Heart right ventricle (tissue), 16 donors: Measurements from ENCODE around the gene ZMYND10. TPM values are rescaled to one million over a fixed set of nuclear protein-coding genes. Genes with fewer than 3 reads are reported as not detected.

Source experiments
- ATAC-seq, 8 donors: fragments of 200-7000 bp; cut with Tn5 transposase; one replicate each; pipeline ENCODE4 v1.9.1; 2020; ENCODE audit warnings: mild to moderate bottlenecking in 8 of 8, moderate library complexity in 8 of 8, moderate number of reproducible peaks in 1 of 8
- DNase-seq, 2 donors: peaks; one replicate each; pipeline ENCODE4 v3.0.0-alpha.2; 2020
- H3K27ac ChIP-seq, 10 donors: fragments of 200-600 bp; sonication (generic) in 2 of 10; one replicate each; pipeline versions ENCODE4 v1.5.0 to v1.8.0; 2020 to 2022; ENCODE audit warnings: mild to moderate bottlenecking in 3 of 10
- H3K27me3 ChIP-seq, 7 donors: fragments of 200-600 bp; one replicate each; pipeline ENCODE4 v1.8.0; 2021 to 2022; ENCODE audit warnings: mild to moderate bottlenecking in 2 of 7
- H3K36me3 ChIP-seq, 9 donors: fragments of 200-600 bp; sonication (generic) in 1 of 9; one replicate each; pipeline versions ENCODE4 v1.5.0 to v1.8.0; 2020 to 2022; ENCODE audit warnings: mild to moderate bottlenecking in 2 of 9
- H3K4me1 ChIP-seq, 9 donors: fragments of 200-600 bp; sonication (generic) in 1 of 9; one replicate each; pipeline versions ENCODE4 v1.5.0 to v1.8.0; 2020 to 2022; ENCODE audit warnings: mild to moderate bottlenecking in 4 of 9
- H3K4me3 ChIP-seq, 10 donors: fragments of 200-600 bp; sonication (generic) in 2 of 10; one replicate each; pipeline versions ENCODE4 v1.5.0 to v1.8.0; 2020 to 2022; ENCODE audit warnings: mild to moderate bottlenecking in 7 of 10, moderate library complexity in 2 of 10
- H3K9me3 ChIP-seq, 11 donors: fragments of 200-600 bp in 10 of 11; sonication (generic) in 2 of 11; one replicate each; pipeline versions ENCODE4 v1.5.0 to v1.8.0; 2013 to 2022; ENCODE audit warnings: mild to moderate bottlenecking in 2 of 11, control low read depth in 1 of 11, moderate library complexity in 1 of 11
- CTCF ChIP-seq, 9 donors: fragments of 200-600 bp; sonication (generic) in 2 of 9; IDR thresholded peaks; one replicate each; pipeline versions ENCODE4 v1.5.0 to v1.8.0; 2021 to 2022; ENCODE audit warnings: antibody characterized with exemption in 9 of 9, mild to moderate bottlenecking in 5 of 9, moderate library complexity in 1 of 9
- WGBS, 2 donors: extraction: QIAGEN DNeasy Blood & Tissue Kit; methylation state at CpG; one replicate each; pipeline ENCODE4 v1.1.7; 2013; ENCODE audit warnings: inconsistent platforms in 1 of 2; 5-methylcytosine and 5-hydroxymethylcytosine counted together
- intact Hi-C, 10 donors: fragments of 100-400 bp; cut with DNase I; formaldehyde crosslinking; loops; one replicate each; pipeline versions ENCODE4 v1.11.1 to v1.14.2; 2022
- polyA plus RNA-seq, 2 donors: library from polyadenylated mRNA; stranded (reverse); fragments of 200-250 nt; gene quantifications; one replicate each; pipeline ENCODE4 v1.2.3, GENCODE V29; 2013
- total RNA-seq, 10 donors: library from RNA; stranded (reverse); fragmentation: NEBNext Ultra II Directional in 3 of 10; extraction: Animal tissue kit (Norgen Biotek cat#: 25700) in 3 of 10; gene quantifications; one replicate each; pipeline versions ENCODE4 v1.2.1 to v1.2.4, GENCODE V29; 2021 to 2023
- donor health status: Arrhythmogenic right ventricular cardiomyopathy.
- donor health status: ischemic (EF 13 %, LVEDD 7.1; RV severe dilation, severe dysfunction).
- donor health status: healthy with polysubstance abuse.
- donor health status: DM: no; HTN: yes; CAD: no.
- donor health status: DM: no; HTN: no; CAD: no.
- donor health status: ischemic (EF 25% LVEDD 6.9; RV normal size, moderate dysfunction).
- donor health status: ischemic (EF 25% LVEDD 5.7; RV mildly dilated, moderate dysfunction).
- donor health status: healthy.
- donor health status: DM: yes; HTN: yes; CAD: no.
- donor health status: Ischemic cardiomyopathy.
- donor health status: ischemic (EF 35%, LVEDD 5.7; RV mildly dilated, moderate dysfunction).
- donor health status: nonischemic (EF 11% LVEDD 7.7; RV severe dilation, severe dysfunction).
- donor health status: DM: yes; HTN: yes; CAD: no.
- donor health status: PGD.
- donor health status: ischemic (EF 29% LVEDD 5.4; RV normal size, mild dysfunction).
- donor health status: nonischemic (EF 23%, LVEDD 6.1; RV moderate dilation, normal function).

ZMYND10 gene
- total and polyA plus RNA-seq, 12 donors: 0.15 to 0.88 (median 0.22) TPM; not detected in 7

- intact Hi-C loops: loop anchor here in 4 of 10 donors (5.0 to 10.0 kb wide), 4 partner anchors 50 to 85 kb away; partner anchors contain the start of genes GNAI2 (in 1 of the 4) and SEMA3B (in 1 of the 4)
- Histone ChIP-seq H3K4me3 (peak within 1 kb of the TSS; percentile 57 to 88 (median 80)), H3K9me3 (no peaks in the 10 kb centered on the region), H3K27me3 (no peaks in the 10 kb centered on the region), H3K36me3 (peaks cover 0 to 48% (median 23%) of the 10 kb centered on the region in 9 donors), H3K27ac (peak within 1 kb of the TSS; percentile 91 to 99 (median 97)), H3K4me1 (peaks cover 32 to 90% (median 74%) of the 10 kb centered on the region in 9 donors)
- no peak for TF ChIP-seq CTCF (IDR thresholded peaks at IDR 0.05)
- WGBS, 2 donors: 33 to 43% methylated on average over 31 of the region's 31 CpGs
- peak; percentile 82 to 87 for DNase-seq
- peak; percentile 1 to 46 (median 32) for ATAC-seq
These were observed 23.0 kb downstream of the ZMYND10 start, which contains the start of gene HYAL2 for GRCh38 chr3:50322386-50323091. Gene HYAL2 (minus strand): TSS chr3:50322745. CDS start chr3:50320489, 2,256 bp downstream.

GRCh38 chr3:50322115-50322385 lies 23.5 kb downstream of the ZMYND10 start:
- peak in 1 of 9 donors; percentile 5 for TF ChIP-seq CTCF (IDR thresholded peaks at IDR 0.05)
- H3K36me3 ChIP-seq: peaks cover 0 to 53% (median 28%) of the 10 kb centered on the region in 9 donors
- H3K27me3 ChIP-seq: no peaks in the 10 kb centered on the region
- H3K27ac ChIP-seq: peak overlapping the region; percentile 91 to 99 (median 97)
- H3K9me3 ChIP-seq: no peaks in the 10 kb centered on the region
- WGBS, 2 donors: 18 to 21% methylated on average over 14 of the region's 14 CpGs
- DNase-seq (no peak), ATAC-seq (no peak)
- H3K4me1 ChIP-seq: peaks cover 30 to 90% (median 74%) of the 10 kb centered on the region in 9 donors
- peak overlapping the region; percentile 57 to 88 (median 80) for H3K4me3 ChIP-seq
- intact Hi-C loops: loop anchor here in 4 of 10 donors (5.0 to 10.0 kb wide), 4 partner anchors 50 to 85 kb away; partner anchors contain the start of genes GNAI2 (in 1 of the 4) and SEMA3B (in 1 of the 4)

- whole genome bisulfite sequencing, 2 donors: 1% methylated on average over 58 to 59 of the region's 59 CpGs
- Histone ChIP-seq H3K27me3 (no peaks in the 10 kb centered on the region), H3K27ac (peak overlapping the region; percentile 91 to 99 (median 97)), H3K4me1 (peaks cover 29 to 90% (median 71%) of the 10 kb centered on the region in 9 donors), H3K4me3 (peak overlapping the region; percentile 57 to 88 (median 80)), H3K36me3 (peaks cover 0 to 55% (median 31%) of the 10 kb centered on the region in 9 donors), H3K9me3 (no peaks in the 10 kb centered on the region)
- intact Hi-C loops: loop anchor here in 5 of 10 donors (1.0 to 10.0 kb wide), 6 partner anchors 18 to 84 kb away; partner anchors contain the start of genes GNAI2 (in 1 of the 5), HYAL1 (in 1 of the 5) and SEMA3B (in 1 of the 5)
- peak; percentile 28 to 79 (median 64) for TF ChIP-seq CTCF (IDR thresholded peaks at IDR 0.05)
- ATAC-seq: peak; percentile 60 to 79 (median 74)
- peak; percentile 90 to 91 for DNase-seq
These were observed 24.0 kb downstream of the ZMYND10 start for GRCh38 chr3:50321336-50322114.

GRCh38 chr3:50320853-50321335 lies 24.6 kb downstream of the ZMYND10 start:
- ATAC-seq: peak; percentile 27 to 69 (median 44)
- whole genome bisulfite sequencing, 2 donors: 0 to 1% methylated on average over 37 to 45 of the region's 45 CpGs

More at GRCh38 chr3:50320853-50321335, 24.6 kb downstream of the ZMYND10 start:
- H3K9me3 ChIP-seq: no peaks in the 10 kb centered on the region
- peak; percentile 82 to 83 for DNase-seq
- H3K4me3 ChIP-seq: peak overlapping the region; percentile 57 to 88 (median 80)
- intact Hi-C loops: loop anchor here in 5 of 10 donors (1.0 to 10.0 kb wide), 6 partner anchors 18 to 84 kb away; partner anchors contain the start of genes GNAI2 (in 1 of the 5), HYAL1 (in 1 of the 5) and SEMA3B (in 1 of the 5)
- peaks cover 0 to 57% (median 37%) of the 10 kb centered on the region in 9 donors for H3K36me3 ChIP-seq
- H3K4me1 ChIP-seq: peaks cover 29 to 88% (median 71%) of the 10 kb centered on the region in 9 donors
- TF ChIP-seq CTCF (IDR thresholded peaks at IDR 0.05): no peak
- no peaks in the 10 kb centered on the region for H3K27me3 ChIP-seq
- H3K27ac ChIP-seq: peak overlapping the region; percentile 91 to 99 (median 97)
